Heart right ventricle (tissue), 16 donors: ENCODE data around the gene SLC39A11. TPM values are rescaled to one million over a fixed set of nuclear protein-coding genes. Genes with fewer than 3 reads are reported as not detected.
A peak's percentile ranks its signal among the peaks of the same experiment; 100 is the strongest.

Source experiments
- ATAC-seq, 8 donors: fragments of 200-7000 bp; cut with Tn5 transposase; one replicate each; pipeline ENCODE4 v1.9.1; 2020; ENCODE audit warnings: mild to moderate bottlenecking in 8 of 8, moderate library complexity in 8 of 8, moderate number of reproducible peaks in 1 of 8
- DNase-seq, 2 donors: peaks; one replicate each; pipeline ENCODE4 v3.0.0-alpha.2; 2020
- H3K27ac ChIP-seq, 10 donors: fragments of 200-600 bp; sonication (generic) in 2 of 10; one replicate each; pipeline versions ENCODE4 v1.5.0 to v1.8.0; 2020 to 2022; ENCODE audit warnings: mild to moderate bottlenecking in 3 of 10
- H3K27me3 ChIP-seq, 7 donors: fragments of 200-600 bp; one replicate each; pipeline ENCODE4 v1.8.0; 2021 to 2022; ENCODE audit warnings: mild to moderate bottlenecking in 2 of 7
- H3K36me3 ChIP-seq, 9 donors: fragments of 200-600 bp; sonication (generic) in 1 of 9; one replicate each; pipeline versions ENCODE4 v1.5.0 to v1.8.0; 2020 to 2022; ENCODE audit warnings: mild to moderate bottlenecking in 2 of 9
- H3K4me1 ChIP-seq, 9 donors: fragments of 200-600 bp; sonication (generic) in 1 of 9; one replicate each; pipeline versions ENCODE4 v1.5.0 to v1.8.0; 2020 to 2022; ENCODE audit warnings: mild to moderate bottlenecking in 4 of 9
- H3K4me3 ChIP-seq, 10 donors: fragments of 200-600 bp; sonication (generic) in 2 of 10; one replicate each; pipeline versions ENCODE4 v1.5.0 to v1.8.0; 2020 to 2022; ENCODE audit warnings: mild to moderate bottlenecking in 7 of 10, moderate library complexity in 2 of 10
- H3K9me3 ChIP-seq, 11 donors: fragments of 200-600 bp in 10 of 11; sonication (generic) in 2 of 11; one replicate each; pipeline versions ENCODE4 v1.5.0 to v1.8.0; 2013 to 2022; ENCODE audit warnings: mild to moderate bottlenecking in 2 of 11, control low read depth in 1 of 11, moderate library complexity in 1 of 11
- CTCF ChIP-seq, 9 donors: fragments of 200-600 bp; sonication (generic) in 2 of 9; IDR thresholded peaks; one replicate each; pipeline versions ENCODE4 v1.5.0 to v1.8.0; 2021 to 2022; ENCODE audit warnings: antibody characterized with exemption in 9 of 9, mild to moderate bottlenecking in 5 of 9, moderate library complexity in 1 of 9
- WGBS, 2 donors: extraction: QIAGEN DNeasy Blood & Tissue Kit; methylation state at CpG; one replicate each; pipeline ENCODE4 v1.1.7; 2013; ENCODE audit warnings: inconsistent platforms in 1 of 2; 5-methylcytosine and 5-hydroxymethylcytosine counted together
- intact Hi-C, 10 donors: fragments of 100-400 bp; cut with DNase I; formaldehyde crosslinking; loops; one replicate each; pipeline versions ENCODE4 v1.11.1 to v1.14.2; 2022
- polyA plus RNA-seq, 2 donors: library from polyadenylated mRNA; stranded (reverse); fragments of 200-250 nt; gene quantifications; one replicate each; pipeline ENCODE4 v1.2.3, GENCODE V29; 2013
- total RNA-seq, 10 donors: library from RNA; stranded (reverse); fragmentation: NEBNext Ultra II Directional in 3 of 10; extraction: Animal tissue kit (Norgen Biotek cat#: 25700) in 3 of 10; gene quantifications; one replicate each; pipeline versions ENCODE4 v1.2.1 to v1.2.4, GENCODE V29; 2021 to 2023
- donor health status: Arrhythmogenic right ventricular cardiomyopathy.
- donor health status: ischemic (EF 13 %, LVEDD 7.1; RV severe dilation, severe dysfunction).
- donor health status: healthy with polysubstance abuse.
- donor health status: DM: no; HTN: yes; CAD: no.
- donor health status: DM: no; HTN: no; CAD: no.
- donor health status: ischemic (EF 25% LVEDD 6.9; RV normal size, moderate dysfunction).
- donor health status: ischemic (EF 25% LVEDD 5.7; RV mildly dilated, moderate dysfunction).
- donor health status: healthy.
- donor health status: DM: yes; HTN: yes; CAD: no.
- donor health status: Ischemic cardiomyopathy.
- donor health status: ischemic (EF 35%, LVEDD 5.7; RV mildly dilated, moderate dysfunction).
- donor health status: nonischemic (EF 11% LVEDD 7.7; RV severe dilation, severe dysfunction).
- donor health status: DM: yes; HTN: yes; CAD: no.
- donor health status: PGD.
- donor health status: ischemic (EF 29% LVEDD 5.4; RV normal size, mild dysfunction).
- donor health status: nonischemic (EF 23%, LVEDD 6.1; RV moderate dilation, normal function).

Gene SLC39A11
- total and polyA plus RNA-seq, 12 donors = 2.4 to 11.3 (median 6.4) TPM

GRCh38 chr17:73123606-73124320, 31.3 kb upstream of the SLC39A11 start:
- H3K27me3 ChIP-seq = no peaks in the 10 kb centered on the region
- H3K27ac ChIP-seq = no peak overlapping the region
- DNase-seq (no peak), ATAC-seq (no peak)
- H3K4me1 ChIP-seq = no peaks in the 10 kb centered on the region
- no peaks in the 10 kb centered on the region for H3K9me3 ChIP-seq
- no peaks in the 10 kb centered on the region for H3K36me3 ChIP-seq
- no peak for TF ChIP-seq CTCF (IDR thresholded peaks at IDR 0.05)
- no peak overlapping the region for H3K4me3 ChIP-seq
- intact Hi-C loops = no loop called here
- 72 to 73% methylated on average over 7 of the region's 7 CpGs for WGBS, 2 donors

- H3K4me1 ChIP-seq = no peaks in the 10 kb centered on the region
- intact Hi-C loops = no loop called here
- H3K27me3 ChIP-seq = no peaks in the 10 kb centered on the region
- no peak for DNase-seq
- no peak for ATAC-seq
- no peaks in the 10 kb centered on the region for H3K9me3 ChIP-seq
- H3K27ac ChIP-seq = no peak overlapping the region
- H3K4me3 ChIP-seq = no peak overlapping the region
- TF ChIP-seq CTCF (IDR thresholded peaks at IDR 0.05) = no peak
- WGBS, 2 donors = 85 to 92% methylated on average over 4 of the region's 4 CpGs
- no peaks in the 10 kb centered on the region for H3K36me3 ChIP-seq
Observed at GRCh38 chr17:73122953-73123605, 30.6 kb upstream of the SLC39A11 start.

- Histone ChIP-seq H3K4me1 (no peaks in the 10 kb centered on the region), H3K27me3 (no peaks in the 10 kb centered on the region), H3K9me3 (no peaks in the 10 kb centered on the region), H3K4me3 (no peak overlapping the region), H3K27ac (no peak overlapping the region), H3K36me3 (no peaks in the 10 kb centered on the region)
- intact Hi-C loops = no loop called here
- no peak for DNase-seq
- peak in 5 of 8 donors; percentile 47 to 71 (median 64) for ATAC-seq
- WGBS, 2 donors = 81 to 86% methylated on average over 5 of the region's 5 CpGs
- TF ChIP-seq CTCF (IDR thresholded peaks at IDR 0.05) = no peak
Observed at GRCh38 chr17:73121506-73121905, 29.0 kb upstream of the SLC39A11 start.

GRCh38 chr17:73119631-73120030, 27.1 kb upstream of the SLC39A11 start:
- ATAC-seq (no peak), DNase-seq (no peak)
- TF ChIP-seq CTCF (IDR thresholded peaks at IDR 0.05) = no peak
- WGBS, 2 donors = 87 to 92% methylated on average over 10 of the region's 10 CpGs
- Histone ChIP-seq H3K9me3 (no peaks in the 10 kb centered on the region), H3K36me3 (no peaks in the 10 kb centered on the region), H3K4me3 (no peak overlapping the region), H3K4me1 (no peaks in the 10 kb centered on the region), H3K27me3 (peaks cover 0 to 5% (median 0%) of the 10 kb centered on the region in 7 donors), H3K27ac (no peak overlapping the region)
- intact Hi-C loops = no loop called here
